Ovary (tissue), 3 donors: Measurements from ENCODE around the gene OR9A2.

Experiments used
- EP300 ChIP-seq: sonication (generic); formaldehyde crosslinking; IDR thresholded peaks from one replicate; pipeline ENCODE4 v1.6.1; 2017; ENCODE audit warnings: antibody characterized with exemption
- POLR2A ChIP-seq: fragments of 450-650 bp; IDR thresholded peaks from one replicate; pipeline ENCODE4 v1.6.1; 2017; ENCODE audit warnings: antibody characterized with exemption, mild to moderate bottlenecking, moderate library complexity
- TF ChIP-seq, protein P1 (sequence below), 3 donors: fragments of 450-650 bp in 2 of 3; fragments of 200-600 bp in 1 of 3; IDR thresholded peaks; one replicate each; pipeline versions ENCODE4 v1.5.1 to v1.8.0; 2016 to 2022; ENCODE audit warnings: antibody characterized with exemption in 3 of 3, mild to moderate bottlenecking in 1 of 3
- donor health status: DM: no; HTN: no; CAD: no.

DNA sequence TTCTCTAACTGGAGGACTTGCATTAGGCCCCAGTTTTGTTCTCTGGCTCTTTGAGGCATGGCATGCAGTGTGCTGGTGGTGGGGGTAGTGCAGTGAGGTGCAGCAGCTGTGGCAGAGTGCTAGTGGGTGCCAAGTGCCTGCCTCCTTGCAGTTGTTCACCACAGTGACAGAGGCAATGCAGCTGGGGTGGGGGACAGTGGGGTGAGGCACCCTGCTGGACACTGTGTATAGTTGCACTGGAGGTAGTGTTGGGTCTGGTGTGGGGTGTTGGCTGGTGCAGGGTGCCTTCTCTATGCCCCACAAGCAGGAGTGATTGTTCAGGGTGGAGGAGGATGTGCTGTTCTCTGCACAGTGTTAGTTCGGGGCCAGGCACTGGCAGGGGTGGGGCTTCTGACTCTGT is 43.1 kb downstream of the OR9A2 start:
- TF ChIP-seq POLR2A (no peak), EP300 (no peak)
- TF ChIP-seq, protein P1, sequence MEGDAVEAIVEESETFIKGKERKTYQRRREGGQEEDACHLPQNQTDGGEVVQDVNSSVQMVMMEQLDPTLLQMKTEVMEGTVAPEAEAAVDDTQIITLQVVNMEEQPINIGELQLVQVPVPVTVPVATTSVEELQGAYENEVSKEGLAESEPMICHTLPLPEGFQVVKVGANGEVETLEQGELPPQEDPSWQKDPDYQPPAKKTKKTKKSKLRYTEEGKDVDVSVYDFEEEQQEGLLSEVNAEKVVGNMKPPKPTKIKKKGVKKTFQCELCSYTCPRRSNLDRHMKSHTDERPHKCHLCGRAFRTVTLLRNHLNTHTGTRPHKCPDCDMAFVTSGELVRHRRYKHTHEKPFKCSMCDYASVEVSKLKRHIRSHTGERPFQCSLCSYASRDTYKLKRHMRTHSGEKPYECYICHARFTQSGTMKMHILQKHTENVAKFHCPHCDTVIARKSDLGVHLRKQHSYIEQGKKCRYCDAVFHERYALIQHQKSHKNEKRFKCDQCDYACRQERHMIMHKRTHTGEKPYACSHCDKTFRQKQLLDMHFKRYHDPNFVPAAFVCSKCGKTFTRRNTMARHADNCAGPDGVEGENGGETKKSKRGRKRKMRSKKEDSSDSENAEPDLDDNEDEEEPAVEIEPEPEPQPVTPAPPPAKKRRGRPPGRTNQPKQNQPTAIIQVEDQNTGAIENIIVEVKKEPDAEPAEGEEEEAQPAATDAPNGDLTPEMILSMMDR (IDR thresholded peaks at IDR 0.05): no peak
